Ishikawa (cell line): ENCODE data around the gene SLCO2A1.

Source experiments
- FOXM1 ChIP-seq: IDR thresholded peaks from 2 replicates; pipeline ENCODE4 v1.6.1; 2012; ENCODE audit warnings: low read depth, borderline replicate concordance
- RAD21 ChIP-seq: IDR thresholded peaks from 2 replicates; pipeline ENCODE4 v1.6.1; 2012; ENCODE audit warnings: low read depth
- REST ChIP-seq: IDR thresholded peaks from 2 replicates; pipeline ENCODE4 v1.6.1; 2012; ENCODE audit warnings: low read depth, mild to moderate bottlenecking

GRCh38 chr3:133948131-133948810 lies 81.5 kb downstream of the SLCO2A1 start:
- TF ChIP-seq RAD21: no peak
- no peak for TF ChIP-seq FOXM1
- no peak for TF ChIP-seq REST
